NCI-H2196 (cell line): Measurements from ENCODE around the gene RWDD4.
A peak's percentile ranks its signal among the peaks of the same experiment; 100 is the strongest.

Source experiments
- DNase-seq: peaks from one replicate; lab custom pipeline; 2025; ENCODE audit not compliant: unreplicated experiment; lab: John Stamatoyannopoulos, UW

Gene RWDD4

DNA sequence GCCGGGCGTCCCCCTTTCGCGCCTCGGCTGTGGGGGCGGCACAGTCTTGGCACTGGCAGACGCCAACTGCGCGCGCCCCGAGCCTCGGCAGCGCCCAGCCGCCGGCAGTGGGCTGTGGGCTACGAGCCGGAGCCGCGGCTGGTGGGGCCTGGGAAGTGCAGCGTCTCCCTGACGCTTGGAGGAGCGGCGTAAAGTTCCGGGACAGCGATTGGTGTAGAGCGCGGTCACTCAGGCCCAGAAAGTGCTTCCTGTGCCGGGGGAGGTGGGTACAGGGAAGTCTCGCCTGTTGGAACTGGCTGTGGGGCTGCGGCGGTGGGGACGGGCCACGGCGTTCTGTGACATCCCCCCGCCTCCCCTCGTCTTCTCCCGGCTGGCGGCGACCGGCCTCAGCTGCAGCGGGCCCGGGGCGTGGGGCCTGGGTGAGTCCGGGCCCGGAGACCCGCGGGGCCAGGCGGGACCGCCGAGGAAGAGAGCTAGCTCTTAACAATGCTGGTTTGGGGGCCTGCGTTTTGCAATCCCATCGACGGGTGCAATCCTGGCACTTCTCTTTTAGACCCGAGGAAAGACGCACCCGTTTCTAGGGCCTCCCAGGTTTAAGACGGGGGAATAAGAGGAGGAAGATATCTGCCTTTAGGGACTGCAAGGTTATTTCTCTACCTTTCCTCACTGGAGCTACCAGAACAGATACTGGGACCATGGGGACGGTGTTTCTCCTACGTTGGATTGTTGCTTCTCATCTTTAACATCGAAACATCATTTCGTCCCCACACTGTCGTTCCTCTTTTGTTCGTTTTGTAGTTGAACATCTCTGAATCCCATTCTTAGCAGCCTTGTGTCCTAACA, at the start of gene RWDD4, which contains the start of gene TRAPPC11:
TSS of gene RWDD4 (minus strand) at position 157 of the 843 bp plus-strand sequence. CDS start 233 bp downstream, outside the sequence.
TSS of gene TRAPPC11 (plus strand) at position 265 of the 843 bp plus-strand sequence. CDS start 4,575 bp downstream, outside the sequence.
- peak; percentile 73 for DNase-seq

GRCh38 chr4:183702492-183702891, 43.5 kb upstream of the RWDD4 start:
- DNase-seq: no peak

DNA sequence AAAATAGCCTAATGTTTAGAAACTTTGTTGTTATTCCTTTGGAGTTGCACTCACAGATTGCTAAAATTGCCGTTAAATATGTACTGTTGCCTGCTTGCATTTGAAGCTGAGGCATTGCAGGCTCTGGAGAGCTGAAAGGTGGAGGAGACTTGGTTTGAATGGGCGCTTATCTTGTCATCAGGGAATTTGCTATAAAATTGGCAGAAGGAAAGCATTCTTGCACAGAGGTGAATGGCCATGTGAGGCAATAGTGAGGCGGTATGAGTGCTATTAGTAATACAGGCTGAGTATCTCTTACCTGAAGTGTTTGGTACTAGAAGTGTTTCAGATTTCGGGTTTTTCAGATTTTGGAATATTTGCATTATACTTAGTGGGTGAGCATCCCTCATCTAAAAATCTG, 41.4 kb upstream of the RWDD4 start:
- DNase-seq: no peak

GRCh38 chr4:183698909-183699308, 39.9 kb upstream of the RWDD4 start:
- no peak for DNase-seq

- no peak for DNase-seq
These were observed 32.9 kb upstream of the RWDD4 start for GRCh38 chr4:183691897-183692296.

GRCh38 chr4:183691006-183691405, 32.0 kb upstream of the RWDD4 start:
- no peak for DNase-seq

DNA sequence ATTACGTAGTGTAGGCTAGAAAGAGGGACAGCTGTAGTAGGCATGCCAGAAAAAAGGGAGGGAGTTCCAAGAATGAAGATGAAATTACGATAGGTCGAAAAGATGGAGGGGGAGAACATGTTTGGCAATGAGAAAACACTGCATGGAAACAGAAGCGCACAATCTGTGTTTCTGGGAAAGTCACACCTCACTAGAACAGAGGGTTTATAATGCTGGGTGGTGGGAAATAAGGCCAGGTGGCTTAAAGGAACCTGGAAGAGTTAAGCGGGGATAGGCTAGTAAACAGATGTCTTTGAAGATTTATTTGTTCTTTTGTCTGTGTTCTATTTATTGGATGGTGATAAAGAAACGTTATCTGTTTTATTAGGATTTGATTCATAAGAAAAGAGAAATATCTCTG, 29.2 kb upstream of the RWDD4 start:
- DNase-seq: no peak

- DNase-seq: no peak
These were observed 27.5 kb upstream of the RWDD4 start for GRCh38 chr4:183686461-183686860.

DNA sequence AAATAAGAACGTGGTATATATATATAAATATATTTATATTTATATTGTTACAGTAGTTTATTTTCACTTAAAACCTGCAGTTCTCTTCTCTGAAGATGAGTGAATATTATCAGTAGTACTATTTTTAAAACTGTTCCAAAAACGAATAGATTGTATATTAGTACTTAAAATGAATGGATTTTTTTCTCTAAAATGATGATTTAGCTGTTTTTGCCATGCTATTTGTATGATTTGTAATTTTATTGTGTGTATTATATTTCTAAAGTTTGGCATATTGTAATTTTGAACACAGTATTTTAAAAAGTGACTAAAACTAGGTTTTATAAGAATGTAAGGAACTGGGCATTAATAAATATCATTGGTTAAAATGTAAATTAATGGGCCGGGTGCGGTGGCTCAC, 22.1 kb upstream of the RWDD4 start:
- no peak for DNase-seq

DNA sequence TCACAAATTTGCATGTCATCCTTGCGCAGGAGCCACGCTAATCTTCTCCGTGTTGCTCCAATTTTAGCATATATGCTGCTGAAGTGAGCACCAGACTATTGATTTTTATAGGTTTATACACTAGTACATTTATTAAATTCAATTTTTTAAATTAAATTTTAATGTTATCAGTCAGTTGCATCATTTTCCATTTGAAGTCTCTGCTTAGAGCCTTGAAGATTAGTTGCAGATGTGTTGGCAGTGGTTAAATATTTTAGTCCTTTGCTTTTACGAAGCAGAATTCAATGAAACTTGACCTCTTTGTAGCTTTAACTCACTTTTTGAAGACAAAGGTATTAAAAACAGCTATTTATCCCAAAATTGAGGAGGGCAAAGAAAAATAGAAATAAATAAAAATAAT, 16.6 kb upstream of the RWDD4 start:
- DNase-seq: no peak

DNA sequence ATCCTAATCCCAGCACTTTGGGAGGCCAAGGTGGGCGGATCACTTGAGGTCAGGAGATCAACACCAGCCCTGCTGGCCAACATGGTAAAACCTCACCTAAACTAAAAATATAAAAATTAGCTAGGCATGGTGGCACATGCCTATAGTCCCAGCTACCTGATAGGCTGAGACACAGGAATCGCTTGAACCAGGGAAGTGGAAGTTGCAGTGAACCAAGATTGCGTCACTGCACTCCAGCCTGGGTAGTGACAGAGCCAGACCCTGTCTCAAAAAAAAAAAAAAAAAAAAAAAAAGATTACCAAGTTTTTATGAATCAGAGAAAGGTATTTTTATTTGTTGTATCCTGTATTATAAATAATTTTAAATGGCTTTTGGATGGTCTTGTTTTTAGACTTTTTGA, 15.2 kb upstream of the RWDD4 start:
- no peak for DNase-seq

GRCh38 chr4:183670960-183671555, 12.1 kb upstream of the RWDD4 start:
- no peak for DNase-seq

- no peak for DNase-seq
These were observed 11.3 kb upstream of the RWDD4 start for GRCh38 chr4:183670251-183670650.

GRCh38 chr4:183666088-183666487, 7.1 kb upstream of the RWDD4 start:
- DNase-seq: no peak

- no peak for DNase-seq
These were observed 872 bp upstream of the RWDD4 start for GRCh38 chr4:183659872-183660242.

DNA sequence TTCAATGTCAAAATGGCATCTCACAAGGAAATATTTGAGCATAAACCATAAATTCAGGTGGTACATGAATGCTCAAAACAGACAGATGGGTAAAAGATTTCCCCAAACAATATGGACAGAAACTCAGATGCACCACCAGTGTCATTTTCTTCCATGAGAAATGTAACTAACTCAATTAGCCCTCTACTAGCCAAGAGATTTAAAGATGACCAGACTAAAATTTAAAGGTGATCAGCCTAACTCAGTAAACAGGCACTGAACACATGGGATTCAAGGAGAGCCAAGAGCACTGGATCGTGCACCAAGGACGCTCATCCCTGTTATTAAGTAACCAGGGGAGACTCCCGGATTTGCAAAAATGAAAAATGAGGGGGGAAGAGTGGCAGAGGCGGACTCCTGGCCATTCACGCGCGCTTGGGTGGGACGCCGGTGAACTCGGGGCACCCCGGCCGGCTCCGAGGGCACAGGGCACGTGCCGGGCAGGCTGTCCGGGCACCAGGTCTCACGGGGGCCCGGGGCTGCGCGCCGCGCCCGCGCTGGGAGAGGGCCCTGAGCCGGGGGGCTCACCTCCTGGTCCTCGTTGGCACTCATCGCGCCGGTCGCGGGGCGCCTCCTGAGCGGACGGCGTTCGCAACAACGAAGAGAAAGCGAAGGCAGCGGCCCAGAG, 490 bp downstream of the RWDD4 start:
- DNase-seq: no peak

GRCh38 chr4:183657564-183657963, 1.4 kb downstream of the RWDD4 start:
- DNase-seq: no peak

- DNase-seq: no peak
These were observed 13.7 kb downstream of the RWDD4 start for GRCh38 chr4:183645326-183645725.

- no peak for DNase-seq
These were observed 19.7 kb downstream of the RWDD4 start for GRCh38 chr4:183639291-183639690.

DNA sequence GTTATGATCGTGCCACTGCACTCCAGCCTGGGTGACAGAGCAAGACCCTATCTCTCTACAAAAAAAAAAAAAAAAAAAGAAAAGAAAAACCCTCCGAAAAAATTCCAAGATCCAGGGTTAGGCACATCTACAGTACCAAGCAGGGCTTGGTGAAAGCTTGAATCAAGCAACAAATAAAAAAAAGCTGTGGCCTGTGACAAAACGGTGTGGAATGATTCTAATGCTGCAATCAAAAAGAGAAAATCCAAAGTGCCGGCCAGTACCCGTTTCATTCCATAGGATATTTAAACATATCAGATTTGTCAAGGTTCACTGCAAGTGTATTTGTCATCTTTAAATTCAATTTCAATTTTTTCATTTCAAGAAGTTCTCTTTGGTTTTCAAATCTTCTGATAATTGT, 20.5 kb downstream of the RWDD4 start:
- DNase-seq: no peak

DNA sequence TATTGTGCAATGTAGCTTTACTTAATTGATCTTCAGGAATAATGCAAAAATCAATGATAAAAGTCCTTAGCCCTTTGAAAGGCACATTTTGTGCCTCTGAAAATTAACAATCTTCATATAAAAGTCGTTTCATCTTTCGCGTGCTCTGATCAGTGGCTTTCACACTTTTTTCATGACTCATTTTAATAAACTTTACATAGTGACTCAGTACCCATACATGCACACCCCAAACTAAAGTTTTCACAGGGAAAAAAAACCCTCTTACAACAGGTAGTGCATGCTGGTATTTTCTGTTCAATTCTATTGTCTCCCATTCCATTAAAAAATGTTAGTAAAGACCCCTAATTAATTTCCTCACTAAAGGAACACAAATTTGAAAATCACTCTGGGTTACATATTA, 21.5 kb downstream of the RWDD4 start:
- DNase-seq: no peak

DNA sequence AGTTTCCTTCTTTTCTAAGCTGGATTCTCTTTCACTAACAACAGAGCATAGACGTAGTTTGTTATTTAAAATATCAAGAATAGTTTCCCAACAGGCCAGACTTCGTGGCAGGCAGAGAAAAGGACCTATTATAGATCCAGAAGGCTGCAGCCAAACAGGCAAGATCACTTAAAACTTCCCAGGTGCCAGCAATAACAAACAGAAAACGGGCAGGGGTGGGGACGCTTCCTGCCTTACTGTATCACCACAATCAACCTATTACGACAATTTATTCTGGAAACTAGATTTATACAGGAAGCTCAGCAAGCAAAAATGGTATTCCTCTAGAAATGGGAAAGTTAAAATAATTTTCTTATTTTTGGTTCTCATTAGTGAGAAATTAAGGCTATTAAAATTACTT, 22.1 kb downstream of the RWDD4 start:
- no peak for DNase-seq
